Measurements from ENCODE around the gene CDKN2C.

The CDKN2C gene

GRCh38 chr1:50985094-50985493 is 15.0 kb downstream of the CDKN2C start:
- DNase-seq (ENCODE audit: low read depth), result no peak
- H3K4me3 ChIP-seq (ENCODE audit: control insufficient read depth, low read depth, low read length), result no peak overlapping the region
- TF ChIP-seq, protein P1, sequence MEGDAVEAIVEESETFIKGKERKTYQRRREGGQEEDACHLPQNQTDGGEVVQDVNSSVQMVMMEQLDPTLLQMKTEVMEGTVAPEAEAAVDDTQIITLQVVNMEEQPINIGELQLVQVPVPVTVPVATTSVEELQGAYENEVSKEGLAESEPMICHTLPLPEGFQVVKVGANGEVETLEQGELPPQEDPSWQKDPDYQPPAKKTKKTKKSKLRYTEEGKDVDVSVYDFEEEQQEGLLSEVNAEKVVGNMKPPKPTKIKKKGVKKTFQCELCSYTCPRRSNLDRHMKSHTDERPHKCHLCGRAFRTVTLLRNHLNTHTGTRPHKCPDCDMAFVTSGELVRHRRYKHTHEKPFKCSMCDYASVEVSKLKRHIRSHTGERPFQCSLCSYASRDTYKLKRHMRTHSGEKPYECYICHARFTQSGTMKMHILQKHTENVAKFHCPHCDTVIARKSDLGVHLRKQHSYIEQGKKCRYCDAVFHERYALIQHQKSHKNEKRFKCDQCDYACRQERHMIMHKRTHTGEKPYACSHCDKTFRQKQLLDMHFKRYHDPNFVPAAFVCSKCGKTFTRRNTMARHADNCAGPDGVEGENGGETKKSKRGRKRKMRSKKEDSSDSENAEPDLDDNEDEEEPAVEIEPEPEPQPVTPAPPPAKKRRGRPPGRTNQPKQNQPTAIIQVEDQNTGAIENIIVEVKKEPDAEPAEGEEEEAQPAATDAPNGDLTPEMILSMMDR (IDR thresholded peaks at IDR 0.05; ENCODE audit: control insufficient read depth, insufficient read depth, low read depth, low read length, missing control alignments), result no peak

- no peak overlapping the region for H3K4me3 ChIP-seq (ENCODE audit: control insufficient read depth, low read depth, low read length)
- DNase-seq (ENCODE audit: low read depth), result no peak
- TF ChIP-seq, protein P1 (IDR thresholded peaks at IDR 0.05; ENCODE audit: control insufficient read depth, insufficient read depth, low read depth, low read length, missing control alignments), result no peak
These were observed 16.6 kb downstream of the CDKN2C start for GRCh38 chr1:50986653-50987052.

GRCh38 chr1:50989694-50990093 is 19.6 kb downstream of the CDKN2C start:
- DNase-seq (ENCODE audit: low read depth), result no peak
- TF ChIP-seq, protein P1 (IDR thresholded peaks at IDR 0.05; ENCODE audit: control insufficient read depth, insufficient read depth, low read depth, low read length, missing control alignments), result no peak
- H3K4me3 ChIP-seq (ENCODE audit: control insufficient read depth, low read depth, low read length), result no peak overlapping the region

DNA sequence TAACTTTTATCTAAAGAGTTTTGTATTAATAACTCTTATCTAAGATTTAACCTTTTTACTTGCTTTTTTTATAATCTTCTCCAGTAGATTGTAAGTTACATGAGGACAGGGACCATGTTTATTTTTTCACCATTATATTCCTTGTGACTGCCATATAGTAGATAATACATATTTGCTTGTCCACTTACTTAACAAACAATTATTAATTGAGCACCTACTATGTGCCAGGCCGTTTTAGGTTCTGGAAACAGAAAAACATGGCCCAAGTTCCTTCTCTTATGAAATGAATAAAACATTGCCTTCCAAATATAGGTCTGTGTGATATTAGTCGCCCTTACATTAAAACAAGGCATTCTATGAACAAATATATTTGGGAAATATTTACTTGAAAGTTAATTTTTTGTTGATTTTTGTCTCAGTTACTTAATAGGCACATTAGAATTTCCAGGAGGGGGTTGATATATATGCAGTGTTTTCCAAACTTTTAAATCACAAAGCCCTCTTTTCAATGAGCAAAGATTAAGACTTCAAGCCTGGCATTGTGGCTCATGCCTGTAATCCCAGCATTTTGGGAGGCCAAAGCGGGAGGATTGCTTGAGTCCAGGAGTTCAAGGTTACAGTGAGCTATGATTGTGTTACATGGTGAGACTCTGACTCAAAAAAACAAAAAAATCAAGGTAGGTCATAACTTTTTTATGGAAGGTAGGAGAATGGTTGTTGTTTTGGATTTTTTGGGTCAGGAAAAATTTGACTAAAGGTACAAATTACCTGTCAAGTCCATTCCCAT is 22.7 kb downstream of the CDKN2C start:
- DNase-seq (ENCODE audit: low read depth), result no peak
- TF ChIP-seq, protein P1 (IDR thresholded peaks at IDR 0.05; ENCODE audit: control insufficient read depth, insufficient read depth, low read depth, low read length, missing control alignments), result no peak
- H3K4me3 ChIP-seq (ENCODE audit: control insufficient read depth, low read depth, low read length), result no peak overlapping the region

DNA sequence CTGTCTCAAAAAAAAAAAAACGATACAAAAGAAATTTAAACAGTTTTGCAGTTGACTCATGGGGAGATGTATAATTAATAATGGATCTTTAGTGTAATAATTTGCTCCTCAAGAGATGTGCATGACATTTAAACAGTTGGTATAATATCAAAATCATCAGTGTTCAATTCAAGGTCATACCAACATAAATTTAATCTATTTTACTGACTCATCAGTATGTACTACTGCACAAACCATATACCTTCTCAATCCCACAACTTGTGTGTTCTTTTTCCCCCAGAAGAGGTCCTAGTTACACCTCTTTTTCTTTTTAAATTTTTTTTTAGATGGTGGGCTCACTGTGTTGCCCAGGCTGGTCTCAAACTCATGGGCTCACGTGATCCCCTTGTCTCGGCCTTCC is 23.6 kb downstream of the CDKN2C start:
- TF ChIP-seq, protein P1 (IDR thresholded peaks at IDR 0.05; ENCODE audit: control insufficient read depth, insufficient read depth, low read depth, low read length, missing control alignments), result no peak
- no peak for DNase-seq (ENCODE audit: low read depth)
- no peak overlapping the region for H3K4me3 ChIP-seq (ENCODE audit: control insufficient read depth, low read depth, low read length)

- no peak for DNase-seq (ENCODE audit: low read depth)
- H3K4me3 ChIP-seq (ENCODE audit: control insufficient read depth, low read depth, low read length), result no peak overlapping the region
- TF ChIP-seq, protein P1 (IDR thresholded peaks at IDR 0.05; ENCODE audit: control insufficient read depth, insufficient read depth, low read depth, low read length, missing control alignments), result no peak
These were observed 25.0 kb downstream of the CDKN2C start for GRCh38 chr1:50994997-50995396.

Data from AG09309 (cell line).